ENCODE measurements around the gene SSBP4.
A peak's percentile ranks its signal among the peaks of the same experiment; 100 is the strongest.

The SSBP4 gene

DNA sequence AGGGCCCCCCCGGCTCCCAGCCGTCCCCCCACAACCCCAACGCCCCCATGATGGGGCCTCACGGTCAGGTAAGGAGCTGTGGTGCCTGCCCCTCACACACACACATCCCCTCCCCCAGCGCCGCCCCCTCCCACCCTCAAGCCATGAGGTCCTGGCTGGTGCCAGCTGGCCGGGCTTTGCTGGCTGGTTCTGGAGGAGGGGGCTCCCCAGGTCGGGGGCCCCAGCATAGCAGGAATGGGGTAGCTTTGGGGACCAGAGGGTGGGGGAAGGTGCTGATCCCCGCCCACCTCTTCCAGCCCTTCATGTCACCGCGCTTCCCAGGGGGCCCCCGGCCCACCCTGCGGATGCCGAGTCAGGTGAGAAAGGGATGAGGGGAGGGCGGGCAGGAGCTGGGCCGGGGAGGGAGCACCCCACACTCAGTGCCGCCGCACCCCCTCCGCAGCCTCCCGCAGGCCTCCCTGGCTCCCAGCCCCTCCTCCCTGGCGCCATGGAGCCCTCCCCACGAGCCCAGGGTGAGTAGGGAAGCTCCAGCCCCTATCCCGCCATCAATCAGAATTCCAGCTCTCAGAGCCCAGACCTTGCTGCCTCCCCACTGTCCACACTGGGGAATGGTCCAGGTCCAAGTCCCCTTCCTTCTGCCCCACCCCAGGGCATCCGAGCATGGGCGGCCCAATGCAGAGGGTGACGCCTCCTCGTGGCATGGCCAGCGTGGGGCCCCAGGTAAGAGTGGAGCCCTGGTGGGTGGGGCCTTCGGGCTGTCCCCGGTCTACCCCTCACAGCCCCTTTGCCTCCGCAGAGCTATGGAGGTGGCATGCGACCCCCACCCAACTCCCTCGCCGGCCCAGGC, 12.4 kb downstream of the SSBP4 start:
- no peak for TF ChIP-seq CTCF (IDR thresholded peaks at IDR 0.05; ENCODE audit: low read depth, low read length)
- DNase-seq (ENCODE audit: low read depth in 2 of 2), result no peak
- no peak overlapping the region for H3K4me3 ChIP-seq (replicated peaks in 1 of 2; ENCODE audit: low read depth in 2 of 2, low read length in 2 of 2)

GRCh38 chr19:18432275-18433014, 13.2 kb downstream of the SSBP4 start:
- no peak for TF ChIP-seq CTCF (IDR thresholded peaks at IDR 0.05; ENCODE audit: low read depth, low read length)
- H3K4me3 ChIP-seq (replicated peaks in 1 of 2; ENCODE audit: low read depth in 2 of 2, low read length in 2 of 2), result no peak overlapping the region
- DNase-seq (ENCODE audit: low read depth in 2 of 2), result no peak

- peak overlapping the region; percentile 21 to 23 for H3K4me3 ChIP-seq (replicated peaks in 1 of 2; ENCODE audit: low read depth in 2 of 2, low read length in 2 of 2)
- TF ChIP-seq CTCF (IDR thresholded peaks at IDR 0.05; ENCODE audit: low read depth, low read length), result no peak
- no peak for DNase-seq (ENCODE audit: low read depth in 2 of 2)
These were observed 14.0 kb downstream of the SSBP4 start for GRCh38 chr19:18433015-18433691.

DNA sequence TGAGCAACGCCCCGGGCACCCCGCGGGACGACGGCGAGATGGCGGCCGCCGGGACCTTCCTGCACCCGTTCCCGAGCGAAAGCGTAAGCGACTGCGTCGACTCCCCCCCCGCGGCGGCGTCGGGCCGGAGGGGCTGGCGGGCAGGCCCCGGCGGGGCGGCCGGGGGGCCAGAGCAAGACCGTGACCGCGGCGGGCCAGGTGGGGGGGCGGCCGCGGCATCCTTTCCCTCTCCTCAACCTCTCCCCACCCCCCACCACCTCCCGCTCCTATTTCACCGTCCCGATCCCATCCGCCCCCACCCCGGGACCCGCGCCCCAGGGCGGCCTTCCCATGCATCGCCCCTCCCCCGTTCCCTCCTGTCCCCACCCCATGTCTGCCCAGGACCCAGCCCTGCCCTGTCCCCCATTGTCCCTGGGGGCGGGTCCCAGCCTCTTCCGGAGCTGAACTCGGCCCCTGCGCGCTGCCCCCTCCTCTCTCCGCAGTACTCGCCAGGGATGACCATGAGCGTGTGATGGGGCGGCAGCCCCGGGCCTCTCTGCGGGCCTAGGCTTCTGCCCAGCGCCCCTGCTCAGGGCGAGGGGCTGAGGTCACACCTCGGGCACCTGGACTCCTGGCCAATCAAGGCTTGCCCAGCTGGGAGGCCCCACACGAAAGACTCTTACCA, 14.7 kb downstream of the SSBP4 start:
- no peak for DNase-seq (ENCODE audit: low read depth in 2 of 2)

GRCh38 chr19:18434411-18435175, 15.4 kb downstream of the SSBP4 start:
- TF ChIP-seq CTCF (IDR thresholded peaks at IDR 0.05; ENCODE audit: low read depth, low read length), result no peak
- DNase-seq (ENCODE audit: low read depth in 2 of 2), result no peak
- no peak overlapping the region for H3K4me3 ChIP-seq (replicated peaks in 1 of 2; ENCODE audit: low read depth in 2 of 2, low read length in 2 of 2)

More for the DNA sequence above, 14.7 kb downstream of the SSBP4 start:
- TF ChIP-seq CTCF (IDR thresholded peaks at IDR 0.05; ENCODE audit: low read depth, low read length), result no peak
- peak overlapping the region in 1 of 2 donors; percentile 23 for H3K4me3 ChIP-seq (replicated peaks in 1 of 2; ENCODE audit: low read depth in 2 of 2, low read length in 2 of 2)
